ENCODE measurements around the gene TNKS1BP1. TPM values are rescaled to one million over a fixed set of nuclear protein-coding genes. Genes with fewer than 3 reads are reported as not detected.
"Not testable (repeated sequence)": the region's sequence is repeated elsewhere in the genome, so short reads cannot be mapped to it uniquely, and the experiment has no call there.

The TNKS1BP1 gene
- total RNA-seq, 1 donor from 2014 or later: 122 TPM

- Mint-ChIP-seq H3K27me3 (ENCODE audit: unreplicated experiment) (peaks cover 18% of the 10 kb centered on the region), H3K4me3 (ENCODE audit: unreplicated experiment) (peak overlapping the region; percentile 84), H3K9me3 (ENCODE audit: unreplicated experiment) (no peaks in the 10 kb centered on the region), H3K27ac (ENCODE audit: unreplicated experiment) (no peak overlapping the region), H3K36me3 (ENCODE audit: low read depth, unreplicated experiment) (peaks cover 59% of the 10 kb centered on the region), H3K4me1 (ENCODE audit: unreplicated experiment) (peaks cover 13% of the 10 kb centered on the region)
- DNase-seq (ENCODE audit: low spot score): no peak
- no peak for TF ChIP-seq CTCF (IDR thresholded peaks at IDR 0.05; ENCODE audit: unreplicated experiment)
These were observed 22.9 kb downstream of the TNKS1BP1 start for GRCh38 chr11:57301711-57302423.

- Mint-ChIP-seq H3K4me3 (ENCODE audit: unreplicated experiment) (peak overlapping the region; percentile 80), H3K9me3 (ENCODE audit: unreplicated experiment) (no peaks in the 10 kb centered on the region), H3K36me3 (ENCODE audit: low read depth, unreplicated experiment) (peaks cover 61% of the 10 kb centered on the region), H3K27ac (ENCODE audit: unreplicated experiment) (no peak overlapping the region), H3K27me3 (ENCODE audit: unreplicated experiment) (peaks cover 15% of the 10 kb centered on the region), H3K4me1 (ENCODE audit: unreplicated experiment) (peaks cover 9% of the 10 kb centered on the region)
- no peak for TF ChIP-seq CTCF (IDR thresholded peaks at IDR 0.05; ENCODE audit: unreplicated experiment)
- no peak for DNase-seq (ENCODE audit: low spot score)
These were observed 24.0 kb downstream of the TNKS1BP1 start for GRCh38 chr11:57300785-57301184.

- Mint-ChIP-seq H3K27ac (ENCODE audit: unreplicated experiment) (no peak overlapping the region), H3K9me3 (ENCODE audit: unreplicated experiment) (no peaks in the 10 kb centered on the region), H3K4me3 (ENCODE audit: unreplicated experiment) (no peak overlapping the region), H3K36me3 (ENCODE audit: low read depth, unreplicated experiment) (peaks cover 61% of the 10 kb centered on the region), H3K4me1 (ENCODE audit: unreplicated experiment) (peaks cover 9% of the 10 kb centered on the region), H3K27me3 (ENCODE audit: unreplicated experiment) (peaks cover 15% of the 10 kb centered on the region)
- no peak for DNase-seq (ENCODE audit: low spot score)
- TF ChIP-seq CTCF (IDR thresholded peaks at IDR 0.05; ENCODE audit: unreplicated experiment): no peak
These were observed 25.5 kb downstream of the TNKS1BP1 start for GRCh38 chr11:57299150-57299737.

- H3K4me3 Mint-ChIP-seq (ENCODE audit: unreplicated experiment): no peak overlapping the region
- peaks cover 13% of the 10 kb centered on the region for H3K27me3 Mint-ChIP-seq (ENCODE audit: unreplicated experiment)
- H3K36me3 Mint-ChIP-seq (ENCODE audit: low read depth, unreplicated experiment): peaks cover 46% of the 10 kb centered on the region
- H3K4me1 Mint-ChIP-seq (ENCODE audit: unreplicated experiment): no peaks in the 10 kb centered on the region
- DNase-seq (ENCODE audit: low spot score): no peak
- no peak for TF ChIP-seq CTCF (IDR thresholded peaks at IDR 0.05; ENCODE audit: unreplicated experiment)
- no peaks in the 10 kb centered on the region for H3K9me3 Mint-ChIP-seq (ENCODE audit: unreplicated experiment)
- H3K27ac Mint-ChIP-seq (ENCODE audit: unreplicated experiment): no peak overlapping the region
These were observed 27.5 kb downstream of the TNKS1BP1 start for GRCh38 chr11:57297221-57297620.

- DNase-seq (ENCODE audit: low spot score); H3K4me1 Mint-ChIP-seq (ENCODE audit: unreplicated experiment); H3K9me3 Mint-ChIP-seq (ENCODE audit: unreplicated experiment); H3K4me3 Mint-ChIP-seq (ENCODE audit: unreplicated experiment); H3K27ac Mint-ChIP-seq (ENCODE audit: unreplicated experiment): not testable (repeated sequence)
- H3K36me3 Mint-ChIP-seq (ENCODE audit: low read depth, unreplicated experiment): peaks cover 37% of the 10 kb centered on the region
- H3K27me3 Mint-ChIP-seq (ENCODE audit: unreplicated experiment): peaks cover 11% of the 10 kb centered on the region
These were observed 28.5 kb downstream of the TNKS1BP1 start for GRCh38 chr11:57296205-57296604.

All from endothelial cell (in vitro differentiated cells).